ENCODE measurements around the gene MOB3B. TPM values are rescaled to one million over a fixed set of nuclear protein-coding genes. Genes with fewer than 3 reads are reported as not detected.

MOB3B gene
- total and polyA plus RNA-seq, 2 of the 13 experiments (the other 11 are each of a cell fraction or from before 2014, with no cell fraction given) = 0.03 to 0.09 TPM

GRCh38 chr9:27573634-27574590 is 44.3 kb upstream of the MOB3B start (continued):
- TF ChIP-seq STAG1 (CRISPR knock-in tag; IDR thresholded peaks at IDR 0.05) (no peak), NCOA2 (CRISPR knock-in tag; IDR thresholded peaks at IDR 0.05) (no peak), BATF2 (CRISPR knock-in tag; IDR thresholded peaks at IDR 0.05) (no peak), PHF5A (CRISPR knock-in tag; IDR thresholded peaks at IDR 0.05; ENCODE audit: low read depth, unreplicated experiment) (no peak), PBX3 (CRISPR knock-in tag; IDR thresholded peaks at IDR 0.05; ENCODE audit: borderline replicate concordance) (no peak), PLRG1 (conservative IDR thresholded peaks at IDR 0.05) (no peak), ZNF513 (CRISPR knock-in tag; conservative IDR thresholded peaks at IDR 0.05) (no peak), ZBTB7A (CRISPR knock-in tag; IDR thresholded peaks at IDR 0.05) (no peak), ZNF770 (CRISPR knock-in tag; IDR thresholded peaks at IDR 0.05) (no peak), ZNF572 (CRISPR knock-in tag; IDR thresholded peaks at IDR 0.05) (0 out of 2 replicates have a peak, but pooled peaks have one; percentile 33), ELF1 (CRISPR knock-in tag; IDR thresholded peaks at IDR 0.05) (peak; percentile 77), MAFF (IDR thresholded peaks at IDR 0.05; ENCODE audit: low read depth, low read length) (no peak), E2F1 (CRISPR knock-in tag; IDR thresholded peaks at IDR 0.05) (no peak), ZNF207 (IDR thresholded peaks at IDR 0.05; ENCODE audit: borderline replicate concordance) (no peak), GMEB1 (CRISPR knock-in tag; IDR thresholded peaks at IDR 0.05; ENCODE audit: borderline replicate concordance) (peak; percentile 82), EEA1 (CRISPR knock-in tag; IDR thresholded peaks at IDR 0.05; ENCODE audit: borderline replicate concordance) (no peak), ZNF503 (CRISPR knock-in tag; IDR thresholded peaks at IDR 0.05) (no peak), ZSCAN30 (CRISPR knock-in tag; IDR thresholded peaks at IDR 0.05) (no peak)

Measured in HepG2 (cell line).